ENCODE data around the gene KL. TPM values are rescaled to one million over a fixed set of nuclear protein-coding genes. Genes with fewer than 3 reads are reported as not detected.

KL gene
- total and polyA plus RNA-seq, 2 of the 8 experiments (the other 6 are each of a cell fraction or from before 2014, with no cell fraction given) = 0.02 TPM; not detected in 1

DNA sequence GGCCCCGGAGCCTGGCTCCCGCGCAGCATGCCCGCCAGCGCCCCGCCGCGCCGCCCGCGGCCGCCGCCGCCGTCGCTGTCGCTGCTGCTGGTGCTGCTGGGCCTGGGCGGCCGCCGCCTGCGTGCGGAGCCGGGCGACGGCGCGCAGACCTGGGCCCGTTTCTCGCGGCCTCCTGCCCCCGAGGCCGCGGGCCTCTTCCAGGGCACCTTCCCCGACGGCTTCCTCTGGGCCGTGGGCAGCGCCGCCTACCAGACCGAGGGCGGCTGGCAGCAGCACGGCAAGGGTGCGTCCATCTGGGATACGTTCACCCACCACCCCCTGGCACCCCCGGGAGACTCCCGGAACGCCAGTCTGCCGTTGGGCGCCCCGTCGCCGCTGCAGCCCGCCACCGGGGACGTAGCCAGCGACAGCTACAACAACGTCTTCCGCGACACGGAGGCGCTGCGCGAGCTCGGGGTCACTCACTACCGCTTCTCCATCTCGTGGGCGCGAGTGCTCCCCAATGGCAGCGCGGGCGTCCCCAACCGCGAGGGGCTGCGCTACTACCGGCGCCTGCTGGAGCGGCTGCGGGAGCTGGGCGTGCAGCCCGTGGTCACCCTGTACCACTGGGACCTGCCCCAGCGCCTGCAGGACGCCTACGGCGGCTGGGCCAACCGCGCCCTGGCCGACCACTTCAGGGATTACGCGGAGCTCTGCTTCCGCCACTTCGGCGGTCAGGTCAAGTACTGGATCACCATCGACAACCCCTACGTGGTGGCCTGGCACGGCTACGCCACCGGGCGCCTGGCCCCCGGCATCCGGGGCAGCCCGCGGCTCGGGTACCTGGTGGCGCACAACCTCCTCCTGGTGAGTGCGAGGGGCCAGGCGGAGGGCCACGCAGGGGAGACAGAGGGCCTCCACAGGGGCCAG lies at the start of gene KL (continued):
- TF ChIP-seq FOSL1 (IDR thresholded peaks at IDR 0.05; ENCODE audit: insufficient read depth, low read depth, low read length) (no peak), JUN (IDR thresholded peaks at IDR 0.05; ENCODE audit: low read depth, low read length) (no peak), SAP30 (IDR thresholded peaks at IDR 0.05; ENCODE audit: insufficient read depth, insufficient replicate concordance, low read length) (no peak), RAD21 (IDR thresholded peaks at IDR 0.05 in 1 of 2, conservative IDR thresholded peaks at IDR 0.05 in 1 of 2; ENCODE audit: low read depth in 2 of 2, low read length in 2 of 2) (no peak), POLR2A (IDR thresholded peaks at IDR 0.05; ENCODE audit: control extremely low read depth in 1 of 2, low read depth in 2 of 2, low read length in 2 of 2) (no peak), CEBPB (IDR thresholded peaks at IDR 0.05; ENCODE audit: low read depth, low read length) (no peak), MAFK (IDR thresholded peaks at IDR 0.05; ENCODE audit: low read depth, low read length) (no peak), KDM4A (IDR thresholded peaks at IDR 0.05; ENCODE audit: low read depth, low read length, severe bottlenecking) (peak; percentile 97), KDM5A (IDR thresholded peaks at IDR 0.05; ENCODE audit: low read length) (no peak), RNF2 (IDR thresholded peaks at IDR 0.05; ENCODE audit: borderline replicate concordance, low read depth, low read length, missing control alignments, poor library complexity, severe bottlenecking) (peak; percentile 25), TBP (IDR thresholded peaks at IDR 0.05; ENCODE audit: low read depth, low read length) (no peak), CBX5 (IDR thresholded peaks at IDR 0.05; ENCODE audit: low read depth, low read length) (no peak), SUZ12 (IDR thresholded peaks at IDR 0.05; ENCODE audit: low read length) (no peak; the same call in 1 of the 2 replicates), POLR2AphosphoS5 (IDR thresholded peaks at IDR 0.05; ENCODE audit: low read depth, low read length) (no peak), YY1 (IDR thresholded peaks at IDR 0.05; ENCODE audit: low read depth, low read length) (no peak), HDAC6 (IDR thresholded peaks at IDR 0.05; ENCODE audit: low read depth, low read length) (no peak), SRF (IDR thresholded peaks at IDR 0.05; ENCODE audit: low read depth, low read length) (no peak)
- TF ChIP-seq, protein P1, sequence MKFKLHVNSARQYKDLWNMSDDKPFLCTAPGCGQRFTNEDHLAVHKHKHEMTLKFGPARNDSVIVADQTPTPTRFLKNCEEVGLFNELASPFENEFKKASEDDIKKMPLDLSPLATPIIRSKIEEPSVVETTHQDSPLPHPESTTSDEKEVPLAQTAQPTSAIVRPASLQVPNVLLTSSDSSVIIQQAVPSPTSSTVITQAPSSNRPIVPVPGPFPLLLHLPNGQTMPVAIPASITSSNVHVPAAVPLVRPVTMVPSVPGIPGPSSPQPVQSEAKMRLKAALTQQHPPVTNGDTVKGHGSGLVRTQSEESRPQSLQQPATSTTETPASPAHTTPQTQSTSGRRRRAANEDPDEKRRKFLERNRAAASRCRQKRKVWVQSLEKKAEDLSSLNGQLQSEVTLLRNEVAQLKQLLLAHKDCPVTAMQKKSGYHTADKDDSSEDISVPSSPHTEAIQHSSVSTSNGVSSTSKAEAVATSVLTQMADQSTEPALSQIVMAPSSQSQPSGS (IDR thresholded peaks at IDR 0.05; ENCODE audit: low read length) = no peak
- TF ChIP-seq, protein P2, sequence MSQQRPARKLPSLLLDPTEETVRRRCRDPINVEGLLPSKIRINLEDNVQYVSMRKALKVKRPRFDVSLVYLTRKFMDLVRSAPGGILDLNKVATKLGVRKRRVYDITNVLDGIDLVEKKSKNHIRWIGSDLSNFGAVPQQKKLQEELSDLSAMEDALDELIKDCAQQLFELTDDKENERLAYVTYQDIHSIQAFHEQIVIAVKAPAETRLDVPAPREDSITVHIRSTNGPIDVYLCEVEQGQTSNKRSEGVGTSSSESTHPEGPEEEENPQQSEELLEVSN (IDR thresholded peaks at IDR 0.05) = 0 out of 2 replicates have a peak, but pooled peaks have one; percentile 27
- TF ChIP-seq, protein P3, sequence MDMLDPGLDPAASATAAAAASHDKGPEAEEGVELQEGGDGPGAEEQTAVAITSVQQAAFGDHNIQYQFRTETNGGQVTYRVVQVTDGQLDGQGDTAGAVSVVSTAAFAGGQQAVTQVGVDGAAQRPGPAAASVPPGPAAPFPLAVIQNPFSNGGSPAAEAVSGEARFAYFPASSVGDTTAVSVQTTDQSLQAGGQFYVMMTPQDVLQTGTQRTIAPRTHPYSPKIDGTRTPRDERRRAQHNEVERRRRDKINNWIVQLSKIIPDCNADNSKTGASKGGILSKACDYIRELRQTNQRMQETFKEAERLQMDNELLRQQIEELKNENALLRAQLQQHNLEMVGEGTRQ (IDR thresholded peaks at IDR 0.05; ENCODE audit: low read length) = no peak
